Suprapubic skin (tissue), 4 donors: ENCODE measurements around the gene BUB1B. TPM values are rescaled to one million over a fixed set of nuclear protein-coding genes. Genes with fewer than 3 reads are reported as not detected.

ENCODE experiments used
- DNase-seq, 2 donors: peaks; one replicate each; pipeline ENCODE4 v3.0.0-alpha.2; 2019; ENCODE audit warnings: low spot score in 2 of 2
- H3K27ac ChIP-seq: fragments of 200-600 bp; sonication (generic); one replicate; pipeline ENCODE4 v1.5.1; 2019
- H3K27me3 ChIP-seq: fragments of 200-600 bp; sonication (generic); one replicate; pipeline ENCODE4 v1.5.1; 2019
- H3K36me3 ChIP-seq: fragments of 200-600 bp; sonication (generic); one replicate; pipeline ENCODE4 v1.5.1; 2019
- H3K4me1 ChIP-seq: fragments of 200-600 bp; sonication (generic); one replicate; pipeline ENCODE4 v1.5.1; 2019
- H3K4me3 ChIP-seq: fragments of 200-600 bp; sonication (generic); one replicate; pipeline ENCODE4 v1.5.1; 2019; ENCODE audit warnings: mild to moderate bottlenecking
- H3K9me3 ChIP-seq: fragments of 200-600 bp; sonication (generic); one replicate; pipeline ENCODE4 v1.5.1; 2019
- CTCF ChIP-seq, 2 donors: fragments of 200-600 bp in 1 of 2; fragments of 450-650 bp in 1 of 2; sonication (generic) in 1 of 2; IDR thresholded peaks; one replicate each; pipeline ENCODE4 v1.5.1; 2016 to 2019; ENCODE audit warnings: antibody characterized with exemption in 2 of 2, mild to moderate bottlenecking in 1 of 2, moderate library complexity in 1 of 2
- EP300 ChIP-seq: sonication (generic); formaldehyde crosslinking; IDR thresholded peaks from one replicate; pipeline ENCODE4 v1.6.1; 2017; ENCODE audit warnings: antibody characterized with exemption
- POLR2A ChIP-seq, 2 donors: fragments of 450-650 bp; IDR thresholded peaks; one replicate each; pipeline ENCODE4 v1.6.1; 2017; ENCODE audit warnings: antibody characterized with exemption in 2 of 2, mild to moderate bottlenecking in 2 of 2, moderate library complexity in 2 of 2
- POLR2AphosphoS5 ChIP-seq, 3 donors: sonication (generic); formaldehyde crosslinking; IDR thresholded peaks; one replicate each; pipeline ENCODE4 v1.6.1; 2017; ENCODE audit warnings: antibody characterized with exemption in 3 of 3
- WGBS: methylation state at CpG from one replicate; pipeline ENCODE4 v1.1.5; 2018; 5-methylcytosine and 5-hydroxymethylcytosine counted together
- total RNA-seq, 4 donors: library from RNA; depleted of rRNA; stranded (reverse); fragments of >200 nt; gene quantifications; one replicate each; pipeline ENCODE4 v1.1.0, GENCODE V29; 2016

Gene BUB1B
- total RNA-seq, 4 donors from 2014 or later, result 1.8 to 12.2 (median 8.8) TPM

GRCh38 chr15:40244961-40245523, 84.2 kb downstream of the BUB1B start:
- TF ChIP-seq CTCF (IDR thresholded peaks at IDR 0.05), result no peak
- no peak for TF ChIP-seq POLR2A (IDR thresholded peaks at IDR 0.05)
- no peak for TF ChIP-seq EP300
- no peak for TF ChIP-seq POLR2AphosphoS5 (IDR thresholded peaks at IDR 0.05)

GRCh38 chr15:40245666-40246450, 85.0 kb downstream of the BUB1B start:
- H3K36me3 ChIP-seq, result no peaks in the 10 kb centered on the region
- DNase-seq, result peak; percentile 49 to 59
- 73% methylated on average over 9 of the region's 9 CpGs for WGBS
- no peaks in the 10 kb centered on the region for H3K9me3 ChIP-seq
- H3K27me3 ChIP-seq, result no peaks in the 10 kb centered on the region
- H3K4me1 ChIP-seq, result peaks cover 86% of the 10 kb centered on the region
- peak overlapping the region; percentile 78 for H3K27ac ChIP-seq
- no peak for TF ChIP-seq POLR2AphosphoS5 (IDR thresholded peaks at IDR 0.05)
- no peak for TF ChIP-seq POLR2A (IDR thresholded peaks at IDR 0.05)
- no peak for TF ChIP-seq CTCF (IDR thresholded peaks at IDR 0.05)
- no peak for TF ChIP-seq EP300
- no peak overlapping the region for H3K4me3 ChIP-seq

More at GRCh38 chr15:40244961-40245523, 84.2 kb downstream of the BUB1B start:
- 46% methylated on average over 4 of the region's 5 CpGs for WGBS
- Histone ChIP-seq H3K27me3 (peaks cover under 1% of the 10 kb centered on the region), H3K4me1 (peaks cover 85% of the 10 kb centered on the region), H3K36me3 (no peaks in the 10 kb centered on the region), H3K27ac (peak overlapping the region; percentile 78), H3K9me3 (no peaks in the 10 kb centered on the region), H3K4me3 (no peak overlapping the region)
- DNase-seq, result peak; percentile 51 to 52

GRCh38 chr15:40246496-40247280, 85.8 kb downstream of the BUB1B start:
- H3K36me3 ChIP-seq, result no peaks in the 10 kb centered on the region
- H3K4me3 ChIP-seq, result no peak overlapping the region
- no peaks in the 10 kb centered on the region for H3K27me3 ChIP-seq
- peaks cover 80% of the 10 kb centered on the region for H3K4me1 ChIP-seq
- WGBS, result 77% methylated on average over 7 of the region's 8 CpGs
- TF ChIP-seq POLR2A (IDR thresholded peaks at IDR 0.05), result no peak
- TF ChIP-seq POLR2AphosphoS5 (IDR thresholded peaks at IDR 0.05), result no peak
- TF ChIP-seq CTCF (IDR thresholded peaks at IDR 0.05), result no peak
- TF ChIP-seq EP300, result no peak
- H3K27ac ChIP-seq, result no peak overlapping the region
- DNase-seq, result peak; percentile 50 to 74
- no peaks in the 10 kb centered on the region for H3K9me3 ChIP-seq

GRCh38 chr15:40247406-40247971, 86.6 kb downstream of the BUB1B start:
- no peak overlapping the region for H3K4me3 ChIP-seq
- peaks cover 80% of the 10 kb centered on the region for H3K4me1 ChIP-seq
- no peaks in the 10 kb centered on the region for H3K36me3 ChIP-seq
- 72% methylated on average over 9 of the region's 12 CpGs for WGBS
- H3K27me3 ChIP-seq, result no peaks in the 10 kb centered on the region
- peak; percentile 40 to 69 for DNase-seq
- H3K9me3 ChIP-seq, result no peaks in the 10 kb centered on the region
- H3K27ac ChIP-seq, result no peak overlapping the region
- TF ChIP-seq EP300 (no peak), POLR2AphosphoS5 (IDR thresholded peaks at IDR 0.05) (no peak), CTCF (IDR thresholded peaks at IDR 0.05) (no peak), POLR2A (IDR thresholded peaks at IDR 0.05) (no peak)
